B cell (primary cell): ENCODE data around the gene OR51B2. TPM values are rescaled to one million over a fixed set of nuclear protein-coding genes. Genes with fewer than 3 reads are reported as not detected.

Experiments
- ATAC-seq: fragments of 200-7000 bp; cut with Tn5 transposase; one replicate; pipeline ENCODE4 v1.10.0; 2021; ENCODE audit warnings: low read depth, mild to moderate bottlenecking, moderate number of reproducible peaks, moderate library complexity
- CTCF ChIA-PET: fragments of 350-600 bp; sonication (Branson Sonifier 250); formaldehyde crosslinking; loops from one replicate; lab custom pipeline; 2021; ENCODE audit warnings: antibody characterized with exemption, inconsistent platforms; lab: Charles Lee
- POLR2A ChIA-PET: fragments of 350-600 bp; sonication (Branson Sonifier 250); formaldehyde crosslinking; loops from one replicate; lab custom pipeline; 2021; ENCODE audit warnings: antibody characterized with exemption; lab: Charles Lee
- DNase-seq: peaks from one replicate; pipeline ENCODE4 v3.0.0; 2013
- H2AFZ ChIP-seq: 2 replicates; pipeline ENCODE4 v1.6.1; 2012; ENCODE audit warnings: mild to moderate bottlenecking, low read depth, low read length; ENCODE audit not compliant: insufficient read depth, poor library complexity, severe bottlenecking
- H3K27ac ChIP-seq, 2 donors: 1 replicate in 1 of 2; 2 replicates in 1 of 2; pipeline ENCODE4 v1.5.1; 2012 to 2013; ENCODE audit warnings: low read length in 2 of 2, mild to moderate bottlenecking in 2 of 2, moderate library complexity in 1 of 2
- H3K27me3 ChIP-seq, 4 experiments: fragments of 200-600 bp in 1 of 4; sonication (generic) in 1 of 4; replicated peaks in 1 of 4; 1 replicate in 2 of 4; 2 replicates in 2 of 4; pipeline versions ENCODE4 v1.6.1 to v1.7.0; 2013 to 2016; ENCODE audit warnings: low read length in 3 of 4, mild to moderate bottlenecking in 2 of 4, mixed read lengths in 1 of 4, moderate library complexity in 1 of 4; ENCODE audit not compliant: insufficient read depth in 4 of 4, control insufficient read depth in 3 of 4; ENCODE audit errors: control extremely low read depth in 1 of 4
- H3K36me3 ChIP-seq, 2 experiments: replicated peaks in 1 of 2; 1 replicate in 1 of 2; 2 replicates in 1 of 2; pipeline versions ENCODE4 v1.6.1 to v1.7.1; 2013; ENCODE audit warnings: low read length in 1 of 2; ENCODE audit not compliant: insufficient read depth in 2 of 2, control insufficient read depth in 1 of 2; ENCODE audit errors: control extremely low read depth in 1 of 2, extremely low read depth in 1 of 2
- H3K4me1 ChIP-seq, 2 donors: fragments of 200-600 bp in 1 of 2; sonication (generic) in 1 of 2; 1 replicate in 1 of 2; 2 replicates in 1 of 2; pipeline versions ENCODE4 v1.5.1 to v1.6.1; 2013 to 2017; ENCODE audit warnings: low read length in 2 of 2; ENCODE audit not compliant: control insufficient read depth in 2 of 2, insufficient read depth in 2 of 2
- H3K4me2 ChIP-seq: replicated peaks from 2 replicates; pipeline ENCODE3; 2012; ENCODE audit warnings: mild to moderate bottlenecking, low read depth, low read length; ENCODE audit not compliant: poor library complexity, severe bottlenecking
- H3K4me3 ChIP-seq, 5 experiments: fragments of 200-600 bp in 1 of 5; sonication (generic) in 1 of 5; 1 replicate in 3 of 5; 2 replicates in 2 of 5; pipeline versions ENCODE4 v1.5.1 to v1.7.0; 2011 to 2016; ENCODE audit warnings: low read length in 4 of 5, mild to moderate bottlenecking in 4 of 5, low read depth in 2 of 5, control low read depth in 1 of 5, moderate library complexity in 1 of 5; ENCODE audit not compliant: insufficient read depth in 1 of 5; ENCODE audit errors: control extremely low read depth in 1 of 5, extremely low read depth in 1 of 5
- H3K79me2 ChIP-seq: fragments of 200-600 bp; sonication (generic); one replicate; pipeline ENCODE4 v1.6.0; 2016; ENCODE audit warnings: low read length; ENCODE audit not compliant: control insufficient read depth, insufficient read depth
- H3K9ac ChIP-seq: fragments of 200-600 bp; sonication (generic); 2 replicates; pipeline ENCODE4 v1.6.1; 2017; ENCODE audit warnings: mild to moderate bottlenecking, low read length, moderate library complexity
- H3K9me3 ChIP-seq, 3 donors: one replicate each; pipeline versions ENCODE4 v1.6.1 to v1.7.1; 2013; ENCODE audit warnings: low read length in 2 of 3; ENCODE audit not compliant: control insufficient read depth in 2 of 3, insufficient read depth in 1 of 3; ENCODE audit errors: control extremely low read depth in 1 of 3
- H4K20me1 ChIP-seq: 2 replicates; pipeline ENCODE4 v1.6.0; 2012; ENCODE audit warnings: mild to moderate bottlenecking, low read length; ENCODE audit not compliant: insufficient read depth, control insufficient read depth, poor library complexity, severe bottlenecking
- H3K27ac Mint-ChIP-seq: one replicate; pipeline ENCODE4 v1.8.0; 2021; ENCODE audit warnings: mixed read lengths
- H3K27me3 Mint-ChIP-seq: one replicate; pipeline ENCODE4 v1.8.0; 2021; ENCODE audit warnings: mixed read lengths
- H3K4me1 Mint-ChIP-seq: one replicate; pipeline ENCODE4 v1.8.0; 2021; ENCODE audit warnings: mixed read lengths
- H3K4me3 Mint-ChIP-seq: one replicate; pipeline ENCODE4 v1.8.0; 2021; ENCODE audit warnings: mixed read lengths
- H3K9me3 Mint-ChIP-seq: one replicate; pipeline ENCODE4 v1.8.0; 2022; ENCODE audit warnings: mixed read lengths; ENCODE audit not compliant: insufficient read depth
- CTCF ChIP-seq: fragments of 200-600 bp; IDR thresholded peaks from one replicate; pipeline ENCODE4 v1.8.0; 2022; ENCODE audit warnings: antibody characterized with exemption, mild to moderate bottlenecking
- EZH2 ChIP-seq: IDR thresholded peaks from 2 replicates; pipeline ENCODE4 v1.6.1; 2012; ENCODE audit warnings: borderline replicate concordance, low read depth, mild to moderate bottlenecking, moderate library complexity, low read length; ENCODE audit not compliant: insufficient read depth, poor library complexity, severe bottlenecking
- WGBS: methylation state at CpG from one replicate; pipeline ENCODE4 v1.1.5; 2013; ENCODE audit warnings: missing lambda C conversion rate; ENCODE audit not compliant: insufficient coverage; 5-methylcytosine and 5-hydroxymethylcytosine counted together
- intact Hi-C: fragments of 100-400 bp; cut with micrococcal nuclease; formaldehyde crosslinking; loops from one replicate; pipeline ENCODE4 v1.10.0; 2022
- polyA plus RNA-seq: library from polyadenylated mRNA; depleted of rRNA; stranded (reverse); fragments of >200 nt; gene quantifications from 2 replicates; pipeline ENCODE4 v1.2.3, GENCODE V29; 2012
- total RNA-seq, 2 donors: library from RNA; stranded (reverse); fragments of 120-200 nt in 1 of 2; gene quantifications; 1 replicate in 1 of 2; 2 replicates in 1 of 2; pipeline versions ENCODE4 v1.2.3 to v1.2.4, GENCODE V29; 2013 to 2022

OR51B2 gene
- total and polyA plus RNA-seq, 2 donors (not counting 1 experiment from before 2014, with no cell fraction given): not detected

- H3K27ac Mint-ChIP-seq: no peak overlapping the region
- Histone ChIP-seq H3K4me3 (no peak overlapping the region), H3K27ac (no peak overlapping the region), H3K9me3 (no peaks in the 10 kb centered on the region), H2AFZ (no peak overlapping the region), H3K79me2 (no peaks in the 10 kb centered on the region), H3K4me1 (no peaks in the 10 kb centered on the region), H4K20me1 (no peaks in the 10 kb centered on the region), H3K36me3 (no peaks in the 10 kb centered on the region), H3K27me3 (no peaks in the 10 kb centered on the region), H3K4me2 (no peak overlapping the region), H3K9ac (no peak overlapping the region)
- WGBS: no CpG with 5 or more reads among the region's 3 CpGs
- no peak for TF ChIP-seq EZH2
- TF ChIP-seq CTCF: no peak
- no peak overlapping the region for H3K4me3 Mint-ChIP-seq
- POLR2A ChIA-PET: no interaction called here
- CTCF ChIA-PET: no interaction called here
- ATAC-seq (no peak), DNase-seq (no peak)
- H3K27me3 Mint-ChIP-seq: peaks cover 8% of the 10 kb centered on the region
- intact Hi-C loops: no loop called here
- H3K4me1 Mint-ChIP-seq: no peaks in the 10 kb centered on the region
- no peaks in the 10 kb centered on the region for H3K9me3 Mint-ChIP-seq
Measured at GRCh38 chr11:5348551-5349194, 24.6 kb upstream of the OR51B2 start.

GRCh38 chr11:5345831-5346230 lies 21.7 kb upstream of the OR51B2 start:
- Histone ChIP-seq H3K4me3 (no peak overlapping the region), H3K4me2 (no peak overlapping the region), H3K79me2 (no peaks in the 10 kb centered on the region), H2AFZ (no peak overlapping the region), H3K27me3 (no peaks in the 10 kb centered on the region), H3K9ac (no peak overlapping the region), H3K27ac (no peak overlapping the region), H3K4me1 (no peaks in the 10 kb centered on the region), H3K36me3 (no peaks in the 10 kb centered on the region), H3K9me3 (no peaks in the 10 kb centered on the region), H4K20me1 (no peaks in the 10 kb centered on the region)
- Mint-ChIP-seq H3K27me3 (peaks cover 11% of the 10 kb centered on the region), H3K9me3 (no peaks in the 10 kb centered on the region), H3K27ac (no peak overlapping the region), H3K4me3 (no peak overlapping the region), H3K4me1 (no peaks in the 10 kb centered on the region)
- 90% methylated on average over 2 of the region's 3 CpGs for WGBS
- DNase-seq: no peak
- ATAC-seq: no peak
- no peak for TF ChIP-seq EZH2
- no peak for TF ChIP-seq CTCF
- POLR2A ChIA-PET: no interaction called here
- intact Hi-C loops: no loop called here
- CTCF ChIA-PET: no interaction called here
